AG04450 (cell line): ENCODE data around the gene ACKR2. TPM values are rescaled to one million over a fixed set of nuclear protein-coding genes. Genes with fewer than 3 reads are reported as not detected.

Source experiments
- CTCF ChIA-PET: fragments of 300-600, 350-600 bp; formaldehyde crosslinking; extraction: SDS; loops from one replicate; lab custom pipeline; 2022; ENCODE audit warnings: antibody characterized with exemption, inconsistent platforms; lab: Charles Lee
- POLR2A ChIA-PET: fragments of 350-600 bp; formaldehyde crosslinking; extraction: SDS; loops from one replicate; lab custom pipeline; 2021; ENCODE audit warnings: antibody characterized with exemption, inconsistent platforms; lab: Yijun Ruan, JAX
- DNase-seq: peaks from one replicate; pipeline ENCODE4 v3.0.0-alpha.2; 2011; ENCODE audit warnings: low read depth, low spot score
- H3K27ac ChIP-seq: one replicate; pipeline ENCODE4 v1.5.1; 2012; ENCODE audit warnings: low read depth, low read length, control low read depth
- H3K27me3 ChIP-seq: one replicate; pipeline ENCODE4 v1.6.0; 2012; ENCODE audit warnings: low read length; ENCODE audit not compliant: control insufficient read depth, insufficient read depth
- H3K4me3 ChIP-seq: 2 replicates; pipeline ENCODE4 v1.5.1; 2011; ENCODE audit warnings: mild to moderate bottlenecking, low read depth, low read length, control low read depth
- H3K9me3 ChIP-seq: 2 replicates; pipeline ENCODE4 v1.5.1; 2012; ENCODE audit warnings: low read length; ENCODE audit not compliant: control insufficient read depth, insufficient read depth
- polyA plus RNA-seq: library from polyadenylated mRNA; depleted of rRNA; stranded (reverse); fragments of >200 nt; gene quantifications from 2 replicates; pipeline ENCODE4 v1.2.3, GENCODE V29; 2011
- TF ChIP-seq, protein P1 (sequence below): IDR thresholded peaks from 2 replicates; pipeline ENCODE4 v1.5.1; 2011; ENCODE audit warnings: low read depth, low read length, control low read depth, inconsistent platforms

Gene ACKR2
- polyA plus RNA-seq, 1 experiment: 0.04 TPM

GRCh38 chr3:42856544-42856943, 47.3 kb downstream of the ACKR2 start:
- ChIA-PET CTCF (interaction anchor here (0.6 kb wide), 1 partner anchor 57 kb away, joined by 3 read pairs; no protein-coding TSS in a partner anchor), POLR2A (no interaction called here)
- TF ChIP-seq, protein P1, sequence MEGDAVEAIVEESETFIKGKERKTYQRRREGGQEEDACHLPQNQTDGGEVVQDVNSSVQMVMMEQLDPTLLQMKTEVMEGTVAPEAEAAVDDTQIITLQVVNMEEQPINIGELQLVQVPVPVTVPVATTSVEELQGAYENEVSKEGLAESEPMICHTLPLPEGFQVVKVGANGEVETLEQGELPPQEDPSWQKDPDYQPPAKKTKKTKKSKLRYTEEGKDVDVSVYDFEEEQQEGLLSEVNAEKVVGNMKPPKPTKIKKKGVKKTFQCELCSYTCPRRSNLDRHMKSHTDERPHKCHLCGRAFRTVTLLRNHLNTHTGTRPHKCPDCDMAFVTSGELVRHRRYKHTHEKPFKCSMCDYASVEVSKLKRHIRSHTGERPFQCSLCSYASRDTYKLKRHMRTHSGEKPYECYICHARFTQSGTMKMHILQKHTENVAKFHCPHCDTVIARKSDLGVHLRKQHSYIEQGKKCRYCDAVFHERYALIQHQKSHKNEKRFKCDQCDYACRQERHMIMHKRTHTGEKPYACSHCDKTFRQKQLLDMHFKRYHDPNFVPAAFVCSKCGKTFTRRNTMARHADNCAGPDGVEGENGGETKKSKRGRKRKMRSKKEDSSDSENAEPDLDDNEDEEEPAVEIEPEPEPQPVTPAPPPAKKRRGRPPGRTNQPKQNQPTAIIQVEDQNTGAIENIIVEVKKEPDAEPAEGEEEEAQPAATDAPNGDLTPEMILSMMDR: no peak

GRCh38 chr3:42864321-42864950, 55.2 kb downstream of the ACKR2 start:
- Histone ChIP-seq H3K4me3 (no peak overlapping the region), H3K27me3 (peaks cover 6% of the 10 kb centered on the region), H3K9me3 (no peaks in the 10 kb centered on the region), H3K27ac (no peak overlapping the region)
- no peak for DNase-seq
- POLR2A ChIA-PET: no interaction called here
- CTCF ChIA-PET: no interaction called here
- TF ChIP-seq, protein P1: no peak

More at GRCh38 chr3:42856544-42856943, 47.3 kb downstream of the ACKR2 start:
- Histone ChIP-seq H3K27me3 (peaks cover 12% of the 10 kb centered on the region), H3K27ac (no peak overlapping the region), H3K9me3 (no peaks in the 10 kb centered on the region), H3K4me3 (no peak overlapping the region)
- DNase-seq: no peak

DNA sequence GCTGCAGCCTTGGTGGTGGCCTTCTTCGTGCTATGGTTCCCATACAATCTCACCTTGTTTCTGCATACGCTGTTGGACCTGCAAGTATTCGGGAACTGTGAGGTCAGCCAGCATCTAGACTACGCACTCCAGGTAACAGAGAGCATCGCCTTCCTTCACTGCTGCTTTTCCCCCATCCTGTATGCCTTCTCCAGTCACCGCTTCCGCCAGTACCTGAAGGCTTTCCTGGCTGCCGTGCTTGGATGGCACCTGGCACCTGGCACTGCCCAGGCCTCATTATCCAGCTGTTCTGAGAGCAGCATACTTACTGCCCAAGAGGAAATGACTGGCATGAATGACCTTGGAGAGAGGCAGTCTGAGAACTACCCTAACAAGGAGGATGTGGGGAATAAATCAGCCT, 56.0 kb downstream of the ACKR2 start:
- Histone ChIP-seq H3K27me3 (peaks cover 10% of the 10 kb centered on the region), H3K9me3 (no peaks in the 10 kb centered on the region), H3K27ac (no peak overlapping the region), H3K4me3 (no peak overlapping the region)
- ChIA-PET POLR2A (no interaction called here), CTCF (no interaction called here)
- DNase-seq: no peak
- TF ChIP-seq, protein P1: no peak

GRCh38 chr3:42867138-42867537, 57.9 kb downstream of the ACKR2 start:
- POLR2A ChIA-PET: no interaction called here

DNA sequence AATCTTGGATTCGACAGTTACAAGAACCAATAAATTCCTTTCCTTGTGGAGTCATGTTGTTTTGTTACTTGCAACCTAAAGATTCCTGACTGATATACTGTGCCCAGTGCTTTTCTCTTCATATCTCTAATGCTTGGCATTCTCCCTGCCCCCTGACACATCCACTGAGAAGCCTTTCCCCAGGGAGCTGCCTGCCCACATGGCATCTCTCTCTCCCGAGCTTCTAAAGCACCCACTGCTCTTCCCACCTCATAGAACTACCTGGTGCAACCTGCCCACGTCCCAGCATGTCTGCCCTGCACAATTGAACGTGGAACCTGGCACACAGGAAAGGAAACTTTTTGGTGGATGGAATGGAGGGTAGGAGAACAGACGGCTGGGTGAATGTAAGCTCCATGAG, 59.6 kb downstream of the ACKR2 start:
- POLR2A ChIA-PET: no interaction called here
- Histone ChIP-seq H3K27ac (no peak overlapping the region), H3K9me3 (no peaks in the 10 kb centered on the region), H3K4me3 (no peak overlapping the region), H3K27me3 (peaks cover 15% of the 10 kb centered on the region)
- CTCF ChIA-PET: interaction anchor here (0.6 kb wide), 1 partner anchor 57 kb away, joined by 3 read pairs; no protein-coding TSS in a partner anchor
- TF ChIP-seq, protein P1: no peak
- DNase-seq: no peak

More at GRCh38 chr3:42867138-42867537, 57.9 kb downstream of the ACKR2 start:
- Histone ChIP-seq H3K4me3 (no peak overlapping the region), H3K27me3 (peaks cover 10% of the 10 kb centered on the region), H3K27ac (no peak overlapping the region), H3K9me3 (no peaks in the 10 kb centered on the region)
- TF ChIP-seq, protein P1: no peak
- DNase-seq: no peak
- CTCF ChIA-PET: interaction anchor here (0.6 kb wide), 1 partner anchor 990 kb away, joined by 4 read pairs; no protein-coding TSS in a partner anchor
